ENCODE measurements around the gene CSNK2A3.

GRCh38 chr11:11378184-11378940, 25.3 kb upstream of the CSNK2A3 start:
- TF ChIP-seq, protein P1, sequence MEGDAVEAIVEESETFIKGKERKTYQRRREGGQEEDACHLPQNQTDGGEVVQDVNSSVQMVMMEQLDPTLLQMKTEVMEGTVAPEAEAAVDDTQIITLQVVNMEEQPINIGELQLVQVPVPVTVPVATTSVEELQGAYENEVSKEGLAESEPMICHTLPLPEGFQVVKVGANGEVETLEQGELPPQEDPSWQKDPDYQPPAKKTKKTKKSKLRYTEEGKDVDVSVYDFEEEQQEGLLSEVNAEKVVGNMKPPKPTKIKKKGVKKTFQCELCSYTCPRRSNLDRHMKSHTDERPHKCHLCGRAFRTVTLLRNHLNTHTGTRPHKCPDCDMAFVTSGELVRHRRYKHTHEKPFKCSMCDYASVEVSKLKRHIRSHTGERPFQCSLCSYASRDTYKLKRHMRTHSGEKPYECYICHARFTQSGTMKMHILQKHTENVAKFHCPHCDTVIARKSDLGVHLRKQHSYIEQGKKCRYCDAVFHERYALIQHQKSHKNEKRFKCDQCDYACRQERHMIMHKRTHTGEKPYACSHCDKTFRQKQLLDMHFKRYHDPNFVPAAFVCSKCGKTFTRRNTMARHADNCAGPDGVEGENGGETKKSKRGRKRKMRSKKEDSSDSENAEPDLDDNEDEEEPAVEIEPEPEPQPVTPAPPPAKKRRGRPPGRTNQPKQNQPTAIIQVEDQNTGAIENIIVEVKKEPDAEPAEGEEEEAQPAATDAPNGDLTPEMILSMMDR (IDR thresholded peaks at IDR 0.05), result no peak
- no peak for TF ChIP-seq EZH2 (IDR thresholded peaks at IDR 0.05; ENCODE audit: borderline replicate concordance, insufficient read depth, low read depth, low read length, poor library complexity, severe bottlenecking)

Data from B cell (primary cell).